Right kidney (tissue), 9 donors: Measurements from ENCODE around the gene PNN.
"Not testable (repeated sequence)": the region's sequence is repeated elsewhere in the genome, so short reads cannot be mapped to it uniquely, and the experiment has no call there.

Source experiments
- DNase-seq: peaks from one replicate; pipeline ENCODE4 v3.0.0-alpha.2; 2016
- long read RNA-seq, 8 donors: transcript quantifications; one replicate each; lab custom pipeline, GENCODE V29; 2026

PNN gene
- long read RNA-seq, donor 1, transcript PNN-204 (3 exons, 583 nt), result minor isoform, 27 of 189 reads
- long read RNA-seq, donor 1, transcript PNN-201 (9 exons, 3,576 nt), result major isoform, 65 of 189 reads
- long read RNA-seq, donor 1, transcript PNN-205 (4 exons, 601 nt), result minor isoform, 6 of 189 reads
- long read RNA-seq, donor 1, partial matches to known transcripts, result 88 of 189 reads
- long read RNA-seq, donor 1, other reads (novel, unspliced or antisense), result 0 of 189 reads
- long read RNA-seq, donor 2, transcript PNN-204 (3 exons, 583 nt), result minor isoform, 7 of 37 reads
- long read RNA-seq, donor 2, transcript PNN-201 (9 exons, 3,576 nt), result major isoform, 16 of 37 reads
- long read RNA-seq, donor 2, partial matches to known transcripts, result 10 of 37 reads
- long read RNA-seq, donor 2, other reads (novel, unspliced or antisense), result 0 of 37 reads
- long read RNA-seq, donor 3, transcript PNN-201 (9 exons, 3,576 nt), result major isoform, 26 of 74 reads
- long read RNA-seq, donor 3, transcript PNN-204 (3 exons, 583 nt), result minor isoform, 12 of 74 reads
- long read RNA-seq, donor 3, partial matches to known transcripts, result 34 of 74 reads
- long read RNA-seq, donor 3, other reads (novel, unspliced or antisense), result 0 of 74 reads
- long read RNA-seq, donor 4, transcript PNN-204 (3 exons, 583 nt), result minor isoform, 37 of 165 reads
- long read RNA-seq, donor 4, transcript PNN-201 (9 exons, 3,576 nt), result major isoform, 49 of 165 reads
- long read RNA-seq, donor 4, partial matches to known transcripts, result 70 of 165 reads
- long read RNA-seq, donor 4, other reads (novel, unspliced or antisense), result 5 of 165 reads
- long read RNA-seq, donor 5, transcript PNN-201 (9 exons, 3,576 nt), result major isoform, 41 of 71 reads
- long read RNA-seq, donor 5, transcript PNN-204 (3 exons, 583 nt), result minor isoform, 12 of 71 reads
- long read RNA-seq, donor 5, partial matches to known transcripts, result 16 of 71 reads
- long read RNA-seq, donor 5, other reads (novel, unspliced or antisense), result 0 of 71 reads
- long read RNA-seq, donor 6, transcript PNN-201 (9 exons, 3,576 nt), result major isoform, 23 of 130 reads
- long read RNA-seq, donor 6, transcript PNN-204 (3 exons, 583 nt), result minor isoform, 13 of 130 reads
- long read RNA-seq, donor 6, partial matches to known transcripts, result 93 of 130 reads
- long read RNA-seq, donor 6, other reads (novel, unspliced or antisense), result 0 of 130 reads
- long read RNA-seq, donor 7, result 0 reads
- long read RNA-seq, donor 8, transcript PNN-201 (9 exons, 3,576 nt), result major isoform, 44 of 96 reads
- long read RNA-seq, donor 8, transcript PNN-204 (3 exons, 583 nt), result minor isoform, 13 of 96 reads
- long read RNA-seq, donor 8, partial matches to known transcripts, result 31 of 96 reads
- long read RNA-seq, donor 8, other reads (novel, unspliced or antisense), result 5 of 96 reads

GRCh38 chr14:39174560-39175444, at the start of gene PNN:
TSS of gene PNN (plus strand) at chr14:39175254. CDS start at chr14:39175280, 26 bp downstream.
- peak; percentile 95 for DNase-seq

- DNase-seq, result not testable (repeated sequence)
Measured at GRCh38 chr14:39137835-39138234, 37.2 kb upstream of the PNN start.

- DNase-seq, result no peak
Measured at GRCh38 chr14:39138440-39138839, 36.6 kb upstream of the PNN start.

GRCh38 chr14:39140170-39140569, 34.9 kb upstream of the PNN start:
- no peak for DNase-seq

GRCh38 chr14:39141623-39142022, 33.4 kb upstream of the PNN start:
- DNase-seq, result not testable (repeated sequence)

- DNase-seq, result not testable (repeated sequence)
Measured at GRCh38 chr14:39143226-39143625, 31.8 kb upstream of the PNN start.

GRCh38 chr14:39145266-39145966, 29.6 kb upstream of the PNN start:
- no peak for DNase-seq

GRCh38 chr14:39154594-39155189, 20.4 kb upstream of the PNN start:
- no peak for DNase-seq

- DNase-seq, result no peak
Measured at GRCh38 chr14:39157491-39157890, 17.6 kb upstream of the PNN start.

GRCh38 chr14:39158222-39158858, 16.7 kb upstream of the PNN start:
- no peak for DNase-seq

- no peak for DNase-seq
Measured at GRCh38 chr14:39160494-39160893, 14.6 kb upstream of the PNN start.

GRCh38 chr14:39167797-39168320, 7.2 kb upstream of the PNN start:
- DNase-seq, result not testable (repeated sequence)

GRCh38 chr14:39168591-39168990, 6.5 kb upstream of the PNN start:
- DNase-seq, result no peak

- DNase-seq, result no peak
Measured at GRCh38 chr14:39169541-39169900, 5.5 kb upstream of the PNN start.

- DNase-seq, result no peak
Measured at GRCh38 chr14:39173198-39173597, 1.9 kb upstream of the PNN start.

- DNase-seq, result no peak
Measured at GRCh38 chr14:39175445-39176262, 600 bp downstream of the PNN start.

GRCh38 chr14:39176263-39177167, 1.5 kb downstream of the PNN start:
- DNase-seq, result no peak
